Thoracic aorta (tissue), 2 donors: ENCODE data around the gene TMEM9. TPM values are rescaled to one million over a fixed set of nuclear protein-coding genes. Genes with fewer than 3 reads are reported as not detected.

Experiments
- ATAC-seq: fragments of 150-250 bp; one replicate; pipeline ENCODE4 v1.8.0; 2017; ENCODE audit warnings: low read depth; ENCODE audit not compliant: insufficient number of reproducible peaks, low FRiP score
- DNase-seq: peaks from one replicate; pipeline ENCODE4 v3.0.0-alpha.2; 2020; ENCODE audit warnings: low spot score
- H3K27ac ChIP-seq, 2 donors: fragments of 200-600 bp; sonication (generic); 1 replicate in 1 of 2; 2 replicates in 1 of 2; pipeline ENCODE4 v1.5.1; 2016; ENCODE audit warnings: mild to moderate bottlenecking in 2 of 2, moderate library complexity in 2 of 2
- H3K27me3 ChIP-seq: fragments of 200-600 bp; sonication (generic); replicated peaks from 2 replicates; pipeline ENCODE4 v1.6.0; 2016; ENCODE audit warnings: mild to moderate bottlenecking; ENCODE audit not compliant: insufficient read depth
- H3K36me3 ChIP-seq: fragments of 200-600 bp; sonication (generic); one replicate; pipeline ENCODE4 v1.5.1; 2016
- H3K4me1 ChIP-seq, 2 donors: fragments of 200-600 bp; sonication (generic); 1 replicate in 1 of 2; 2 replicates in 1 of 2; pipeline versions ENCODE4 v1.5.1 to v1.6.0; 2016; ENCODE audit warnings: low read depth in 2 of 2, mild to moderate bottlenecking in 1 of 2; ENCODE audit not compliant: control insufficient read depth in 1 of 2
- H3K4me3 ChIP-seq: fragments of 200-600 bp; sonication (generic); 2 replicates; pipeline ENCODE4 v1.5.1; 2016; ENCODE audit warnings: mild to moderate bottlenecking
- H3K9me3 ChIP-seq: fragments of 200-600 bp; sonication (generic); 2 replicates; pipeline ENCODE4 v1.5.1; 2016
- CTCF ChIP-seq: fragments of 200-600 bp; sonication (generic); IDR thresholded peaks from one replicate; pipeline ENCODE4 v1.5.1; 2019; ENCODE audit warnings: antibody characterized with exemption
- total RNA-seq, 2 donors: library from RNA; depleted of rRNA; stranded (reverse); fragments of >200 nt; gene quantifications; one replicate each; pipeline versions ENCODE4 v1.1.0 to v1.2.3, GENCODE V29; 2016

The TMEM9 gene
- total RNA-seq, 2 donors from 2014 or later, result 30.0 to 58.2 TPM

GRCh38 chr1:201114245-201115131, 39.8 kb downstream of the TMEM9 start:
- H3K4me3 ChIP-seq, result peak overlapping the region; percentile 86
- no peaks in the 10 kb centered on the region for H3K36me3 ChIP-seq
- DNase-seq (peak; percentile 60), ATAC-seq (peak; percentile 80)
- peak overlapping the region; percentile 20 to 58 for H3K27ac ChIP-seq
- no peaks in the 10 kb centered on the region for H3K9me3 ChIP-seq
- peaks cover 0 to 12% of the 10 kb centered on the region in 2 donors for H3K4me1 ChIP-seq
- H3K27me3 ChIP-seq, result no peaks in the 10 kb centered on the region
- TF ChIP-seq CTCF, result peak; percentile 85

- Histone ChIP-seq H3K27me3 (no peaks in the 10 kb centered on the region), H3K4me3 (peak overlapping the region; percentile 86), H3K36me3 (no peaks in the 10 kb centered on the region), H3K27ac (peak overlapping the region in 1 of 2 donors; percentile 20), H3K4me1 (peaks cover 0 to 12% of the 10 kb centered on the region in 2 donors), H3K9me3 (no peaks in the 10 kb centered on the region)
- no peak for DNase-seq
- no peak for TF ChIP-seq CTCF
- ATAC-seq, result no peak
Measured at GRCh38 chr1:201113451-201114244, 40.6 kb downstream of the TMEM9 start.

- DNase-seq, result no peak
- Histone ChIP-seq H3K27me3 (no peaks in the 10 kb centered on the region), H3K36me3 (no peaks in the 10 kb centered on the region), H3K9me3 (no peaks in the 10 kb centered on the region), H3K4me1 (peaks cover 0 to 12% of the 10 kb centered on the region in 2 donors), H3K27ac (no peak overlapping the region), H3K4me3 (no peak overlapping the region)
- no peak for TF ChIP-seq CTCF
- no peak for ATAC-seq
Measured at GRCh38 chr1:201112926-201113325, 41.3 kb downstream of the TMEM9 start.

GRCh38 chr1:201112173-201112731, 42.0 kb downstream of the TMEM9 start, which contains the start of gene CACNA1S:
CACNA1S (minus strand) TSS chr1:201112426; CDS start chr1:201112339, 87 bp downstream.
- DNase-seq, result no peak
- Histone ChIP-seq H3K4me3 (no peak within 1 kb of the TSS), H3K9me3 (no peaks in the 10 kb centered on the region), H3K4me1 (peaks cover 0 to 12% of the 10 kb centered on the region in 2 donors), H3K36me3 (no peaks in the 10 kb centered on the region), H3K27me3 (no peaks in the 10 kb centered on the region), H3K27ac (no peak within 1 kb of the TSS)
- no peak for TF ChIP-seq CTCF
- no peak for ATAC-seq

- ATAC-seq (no peak), DNase-seq (no peak)
- no peaks in the 10 kb centered on the region for H3K36me3 ChIP-seq
- TF ChIP-seq CTCF, result no peak
- H3K4me3 ChIP-seq, result no peak overlapping the region
- no peaks in the 10 kb centered on the region for H3K9me3 ChIP-seq
- no peak overlapping the region for H3K27ac ChIP-seq
- peaks cover 0 to 12% of the 10 kb centered on the region in 2 donors for H3K4me1 ChIP-seq
- H3K27me3 ChIP-seq, result no peaks in the 10 kb centered on the region
Measured at GRCh38 chr1:201111672-201112071, 42.6 kb downstream of the TMEM9 start.
